ENCODE results near the gene ATG10. TPM values are rescaled to one million over a fixed set of nuclear protein-coding genes. Genes with fewer than 3 reads are reported as not detected.
"Not testable (repeated sequence)": the region's sequence is repeated elsewhere in the genome, so short reads cannot be mapped to it uniquely, and the experiment has no call there.

Gene ATG10
- total and polyA plus RNA-seq, 4 donors, result 3.9 to 12.8 (median 8.7) TPM

DNA sequence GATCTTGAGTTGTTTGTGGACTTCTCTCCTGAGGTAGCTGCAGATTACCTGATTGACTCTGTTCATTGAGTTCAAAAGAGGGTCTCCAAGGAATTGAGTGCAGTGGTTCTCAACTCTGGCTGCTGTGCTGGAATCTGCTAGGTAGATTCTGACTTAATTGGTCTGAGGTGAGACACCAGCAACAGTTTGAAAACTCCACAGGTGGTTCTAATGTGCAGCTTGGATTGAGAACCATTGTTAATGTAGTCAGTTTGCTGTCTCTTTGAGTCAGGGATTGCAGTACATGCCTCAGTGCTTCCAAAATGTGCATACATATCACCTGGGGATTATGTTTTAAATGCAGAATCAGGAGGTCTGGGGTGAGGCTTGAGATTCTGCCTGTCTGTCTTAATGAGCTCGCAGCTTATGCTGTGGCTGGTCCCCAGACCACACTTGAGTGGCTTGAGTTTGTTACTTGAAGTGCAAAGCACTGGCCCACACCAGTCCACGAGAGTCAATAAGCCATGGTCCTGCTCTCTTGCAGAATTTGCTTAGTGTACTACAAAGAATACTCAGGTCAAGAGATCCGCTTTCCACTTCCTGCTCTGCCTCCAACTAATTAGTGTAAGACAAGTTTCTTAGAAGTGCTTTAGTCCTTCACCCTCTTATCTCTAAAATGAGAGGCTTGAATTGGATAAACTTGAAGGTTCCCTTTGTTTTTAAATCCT lies 82.3 kb downstream of the ATG10 start:
- ATAC-seq (ENCODE audit: low FRiP score), result no peak

GRCh38 chr5:82057051-82057450 lies 85.2 kb downstream of the ATG10 start:
- Histone ChIP-seq H3K36me3 (ENCODE audit: control insufficient read depth in 1 of 2, insufficient read depth in 2 of 2, low read length in 1 of 2) (no peaks in the 10 kb centered on the region), H3K4me1 (ENCODE audit: control insufficient read depth in 1 of 2, insufficient read depth in 2 of 2, low read length in 2 of 2) (no peaks in the 10 kb centered on the region), H3K9me3 (ENCODE audit: control insufficient read depth, low read length) (no peaks in the 10 kb centered on the region), H3K27me3 (ENCODE audit: control insufficient read depth in 1 of 2, insufficient read depth in 2 of 2, low read length in 1 of 2) (no peaks in the 10 kb centered on the region), H3K27ac (ENCODE audit: low read depth in 1 of 2, low read length in 2 of 2) (no peak overlapping the region), H3K4me3 (ENCODE audit: low read length in 2 of 2) (no peak overlapping the region)
- ATAC-seq (ENCODE audit: low FRiP score) (no peak), DNase-seq (no peak)
- intact Hi-C loops (cut with DNase I), result no loop called here

More for the DNA sequence above, 82.3 kb downstream of the ATG10 start:
- DNase-seq, result no peak
- 92 to 96% methylated on average over 3 of the region's 3 CpGs for WGBS, 2 donors
- Histone ChIP-seq H3K9me3 (ENCODE audit: control insufficient read depth, low read length) (no peaks in the 10 kb centered on the region), H3K36me3 (ENCODE audit: control insufficient read depth in 1 of 2, insufficient read depth in 2 of 2, low read length in 1 of 2) (no peaks in the 10 kb centered on the region), H3K4me1 (ENCODE audit: control insufficient read depth in 1 of 2, insufficient read depth in 2 of 2, low read length in 2 of 2) (no peaks in the 10 kb centered on the region), H3K27ac (ENCODE audit: low read depth in 1 of 2, low read length in 2 of 2) (no peak overlapping the region), H3K27me3 (ENCODE audit: control insufficient read depth in 1 of 2, insufficient read depth in 2 of 2, low read length in 1 of 2) (no peaks in the 10 kb centered on the region), H3K4me3 (ENCODE audit: low read length in 2 of 2) (no peak overlapping the region)
- intact Hi-C loops (cut with DNase I), result no loop called here

GRCh38 chr5:82058710-82059109 lies 86.9 kb downstream of the ATG10 start:
- Histone ChIP-seq H3K27me3 (ENCODE audit: control insufficient read depth in 1 of 2, insufficient read depth in 2 of 2, low read length in 1 of 2) (no peaks in the 10 kb centered on the region), H3K36me3 (ENCODE audit: control insufficient read depth in 1 of 2, insufficient read depth in 2 of 2, low read length in 1 of 2) (no peaks in the 10 kb centered on the region), H3K9me3 (ENCODE audit: control insufficient read depth, low read length) (no peaks in the 10 kb centered on the region), H3K4me3 (ENCODE audit: low read length in 2 of 2) (no peak overlapping the region), H3K27ac (ENCODE audit: low read depth in 1 of 2, low read length in 2 of 2) (no peak overlapping the region), H3K4me1 (ENCODE audit: control insufficient read depth in 1 of 2, insufficient read depth in 2 of 2, low read length in 2 of 2) (no peaks in the 10 kb centered on the region)
- 41 to 52% methylated on average over 1 of the region's 1 CpG for WGBS, 2 donors
- ATAC-seq (ENCODE audit: low FRiP score) (no peak), DNase-seq (no peak)
- intact Hi-C loops (cut with DNase I), result no loop called here

DNA sequence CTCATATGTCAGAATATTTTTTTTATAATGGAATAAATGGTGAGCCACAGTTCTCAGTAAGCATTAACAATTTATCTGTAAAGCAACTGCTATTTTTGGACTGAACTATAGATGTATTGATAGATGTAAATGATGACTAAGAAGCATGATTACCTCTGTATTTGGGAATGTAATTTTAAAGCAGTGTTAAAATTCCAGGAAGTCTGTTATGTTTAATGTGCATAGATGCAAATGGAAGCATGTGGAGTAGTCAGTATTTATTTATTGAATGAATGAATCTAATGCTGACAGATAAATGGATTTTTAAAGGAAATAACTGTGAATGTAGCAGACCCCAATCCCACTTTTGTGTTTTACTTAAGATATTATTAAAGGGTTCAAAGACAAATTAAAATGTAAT lies 95.0 kb downstream of the ATG10 start:
- no peaks in the 10 kb centered on the region for H3K9me3 ChIP-seq (ENCODE audit: control insufficient read depth, low read length)
- no peaks in the 10 kb centered on the region for H3K4me1 ChIP-seq (ENCODE audit: control insufficient read depth in 1 of 2, insufficient read depth in 2 of 2, low read length in 2 of 2)
- H3K27ac ChIP-seq (ENCODE audit: low read depth in 1 of 2, low read length in 2 of 2), result no peak overlapping the region
- intact Hi-C loops (cut with DNase I), result no loop called here
- H3K4me3 ChIP-seq (ENCODE audit: low read length in 2 of 2), result no peak overlapping the region
- no peaks in the 10 kb centered on the region for H3K36me3 ChIP-seq (ENCODE audit: control insufficient read depth in 1 of 2, insufficient read depth in 2 of 2, low read length in 1 of 2)
- no peak for ATAC-seq (ENCODE audit: low FRiP score)
- H3K27me3 ChIP-seq (ENCODE audit: control insufficient read depth in 1 of 2, insufficient read depth in 2 of 2, low read length in 1 of 2), result no peaks in the 10 kb centered on the region
- no peak for DNase-seq

GRCh38 chr5:82068042-82068441 lies 96.2 kb downstream of the ATG10 start:
- intact Hi-C loops (cut with DNase I); H3K4me1 ChIP-seq (ENCODE audit: control insufficient read depth in 1 of 2, insufficient read depth in 2 of 2, low read length in 2 of 2); H3K27me3 ChIP-seq (ENCODE audit: control insufficient read depth in 1 of 2, insufficient read depth in 2 of 2, low read length in 1 of 2); H3K36me3 ChIP-seq (ENCODE audit: control insufficient read depth in 1 of 2, insufficient read depth in 2 of 2, low read length in 1 of 2); H3K9me3 ChIP-seq (ENCODE audit: control insufficient read depth, low read length); H3K27ac ChIP-seq (ENCODE audit: low read depth in 1 of 2, low read length in 2 of 2); DNase-seq; ATAC-seq (ENCODE audit: low FRiP score); H3K4me3 ChIP-seq (ENCODE audit: low read length in 2 of 2): not testable (repeated sequence)
- WGBS, 2 donors, result 92 to 97% methylated on average over 3 of the region's 3 CpGs

GRCh38 chr5:82068723-82069122 lies 96.9 kb downstream of the ATG10 start:
- Histone ChIP-seq H3K36me3 (ENCODE audit: control insufficient read depth in 1 of 2, insufficient read depth in 2 of 2, low read length in 1 of 2) (no peaks in the 10 kb centered on the region), H3K4me1 (ENCODE audit: control insufficient read depth in 1 of 2, insufficient read depth in 2 of 2, low read length in 2 of 2) (no peaks in the 10 kb centered on the region), H3K27ac (ENCODE audit: low read depth in 1 of 2, low read length in 2 of 2) (no peak overlapping the region), H3K27me3 (ENCODE audit: control insufficient read depth in 1 of 2, insufficient read depth in 2 of 2, low read length in 1 of 2) (no peaks in the 10 kb centered on the region), H3K9me3 (ENCODE audit: control insufficient read depth, low read length) (no peaks in the 10 kb centered on the region), H3K4me3 (ENCODE audit: low read length in 2 of 2) (no peak overlapping the region)
- 52 to 56% methylated on average over 2 of the region's 2 CpGs for WGBS, 2 donors
- intact Hi-C loops (cut with DNase I), result no loop called here
- DNase-seq, result no peak
- ATAC-seq (ENCODE audit: low FRiP score), result no peak

DNA sequence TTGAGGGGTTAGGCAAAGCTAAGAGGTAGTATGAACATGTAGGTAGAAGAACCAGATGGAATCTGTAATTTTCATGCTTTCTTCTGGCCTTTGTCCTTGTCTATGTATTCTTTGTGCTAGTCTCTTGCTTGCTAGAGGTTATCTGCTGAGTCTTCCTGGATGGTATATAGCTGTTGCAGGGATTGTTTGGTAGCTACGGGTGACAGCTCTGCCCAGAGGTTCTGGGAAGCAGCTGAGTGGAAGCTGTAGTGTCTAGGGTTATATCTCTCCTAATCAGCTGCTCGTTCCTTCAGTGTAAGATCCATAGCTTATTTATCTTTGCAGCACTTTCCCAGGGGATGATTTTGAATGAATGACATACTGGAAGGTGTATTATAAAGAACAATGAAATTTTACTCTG lies 100.3 kb downstream of the ATG10 start:
- ATAC-seq (ENCODE audit: low FRiP score) (no peak), DNase-seq (no peak)
- H3K27me3 ChIP-seq (ENCODE audit: control insufficient read depth in 1 of 2, insufficient read depth in 2 of 2, low read length in 1 of 2), result no peaks in the 10 kb centered on the region
- no peak overlapping the region for H3K27ac ChIP-seq (ENCODE audit: low read depth in 1 of 2, low read length in 2 of 2)
- H3K4me1 ChIP-seq (ENCODE audit: control insufficient read depth in 1 of 2, insufficient read depth in 2 of 2, low read length in 2 of 2), result peaks cover 0 to 1% of the 10 kb centered on the region in 2 donors
- intact Hi-C loops (cut with DNase I), result no loop called here
- H3K36me3 ChIP-seq (ENCODE audit: control insufficient read depth in 1 of 2, insufficient read depth in 2 of 2, low read length in 1 of 2), result no peaks in the 10 kb centered on the region
- no peaks in the 10 kb centered on the region for H3K9me3 ChIP-seq (ENCODE audit: control insufficient read depth, low read length)
- H3K4me3 ChIP-seq (ENCODE audit: low read length in 2 of 2), result no peak overlapping the region
- 81 to 83% methylated on average over 2 of the region's 2 CpGs for WGBS, 2 donors

- WGBS, 2 donors, result 97 to 100% methylated on average over 1 of the region's 1 CpG
- H3K27ac ChIP-seq (ENCODE audit: low read depth in 1 of 2, low read length in 2 of 2), result no peak overlapping the region
- H3K36me3 ChIP-seq (ENCODE audit: control insufficient read depth in 1 of 2, insufficient read depth in 2 of 2, low read length in 1 of 2), result no peaks in the 10 kb centered on the region
- H3K27me3 ChIP-seq (ENCODE audit: control insufficient read depth in 1 of 2, insufficient read depth in 2 of 2, low read length in 1 of 2), result no peaks in the 10 kb centered on the region
- no peaks in the 10 kb centered on the region for H3K9me3 ChIP-seq (ENCODE audit: control insufficient read depth, low read length)
- intact Hi-C loops (cut with DNase I), result no loop called here
- H3K4me3 ChIP-seq (ENCODE audit: low read length in 2 of 2), result no peak overlapping the region
- ATAC-seq (ENCODE audit: low FRiP score), result no peak
- peaks cover 0 to 1% of the 10 kb centered on the region in 2 donors for H3K4me1 ChIP-seq (ENCODE audit: control insufficient read depth in 1 of 2, insufficient read depth in 2 of 2, low read length in 2 of 2)
- DNase-seq, result no peak
These were observed 101.4 kb downstream of the ATG10 start for GRCh38 chr5:82073179-82073578.

- ATAC-seq (ENCODE audit: low FRiP score) (no peak), DNase-seq (no peak)
- Histone ChIP-seq H3K27me3 (ENCODE audit: control insufficient read depth in 1 of 2, insufficient read depth in 2 of 2, low read length in 1 of 2) (no peaks in the 10 kb centered on the region), H3K4me1 (ENCODE audit: control insufficient read depth in 1 of 2, insufficient read depth in 2 of 2, low read length in 2 of 2) (peaks cover 0 to 1% of the 10 kb centered on the region in 2 donors), H3K36me3 (ENCODE audit: control insufficient read depth in 1 of 2, insufficient read depth in 2 of 2, low read length in 1 of 2) (no peaks in the 10 kb centered on the region), H3K9me3 (ENCODE audit: control insufficient read depth, low read length) (no peaks in the 10 kb centered on the region), H3K27ac (ENCODE audit: low read depth in 1 of 2, low read length in 2 of 2) (no peak overlapping the region), H3K4me3 (ENCODE audit: low read length in 2 of 2) (no peak overlapping the region)
- WGBS, 2 donors, result 65 to 68% methylated on average over 2 of the region's 2 CpGs
- intact Hi-C loops (cut with DNase I), result no loop called here
These were observed 103.1 kb downstream of the ATG10 start for GRCh38 chr5:82074950-82075349.

Data from aorta (tissue), 5 donors.